ENCODE measurements around the gene SRCAP.
"Not testable (repeated sequence)": the region's sequence is repeated elsewhere in the genome, so short reads cannot be mapped to it uniquely, and the experiment has no call there.

Gene SRCAP

GRCh38 chr16:30699615-30700099 lies 686 bp downstream of the SRCAP start:
- DNase-seq: no peak

- DNase-seq: no peak
Observed at GRCh38 chr16:30700491-30700890, 1.5 kb downstream of the SRCAP start.

GRCh38 chr16:30700971-30701370 lies 2.0 kb downstream of the SRCAP start:
- no peak for DNase-seq

GRCh38 chr16:30703071-30703470 lies 4.1 kb downstream of the SRCAP start:
- DNase-seq: not testable (repeated sequence)

- DNase-seq: no peak
Observed at GRCh38 chr16:30703971-30704370, 5.0 kb downstream of the SRCAP start.

- DNase-seq: no peak
Observed at GRCh38 chr16:30706046-30706445, 7.1 kb downstream of the SRCAP start.

GRCh38 chr16:30710971-30711370 lies 12.0 kb downstream of the SRCAP start:
- no peak for DNase-seq

- DNase-seq: no peak
Observed at GRCh38 chr16:30711712-30712111, 12.7 kb downstream of the SRCAP start.

- peak; percentile 48 for DNase-seq
Observed at GRCh38 chr16:30715750-30716445, 16.9 kb downstream of the SRCAP start.

GRCh38 chr16:30720086-30720485 lies 21.1 kb downstream of the SRCAP start:
- no peak for DNase-seq

- no peak for DNase-seq
Observed at GRCh38 chr16:30720694-30721093, 21.7 kb downstream of the SRCAP start.

GRCh38 chr16:30721167-30721566 lies 22.2 kb downstream of the SRCAP start:
- no peak for DNase-seq

- no peak for DNase-seq
Observed at GRCh38 chr16:30721606-30722005, 22.6 kb downstream of the SRCAP start.

GRCh38 chr16:30722443-30722842 lies 23.5 kb downstream of the SRCAP start:
- DNase-seq: no peak

GRCh38 chr16:30722916-30723315 lies 23.9 kb downstream of the SRCAP start:
- no peak for DNase-seq

GRCh38 chr16:30723725-30724355 lies 24.9 kb downstream of the SRCAP start:
- DNase-seq: no peak

- DNase-seq: no peak
Observed at GRCh38 chr16:30724641-30725417, 25.9 kb downstream of the SRCAP start.

- DNase-seq: no peak
Observed at GRCh38 chr16:30725418-30725792, 26.4 kb downstream of the SRCAP start.

GRCh38 chr16:30728321-30728720 lies 29.4 kb downstream of the SRCAP start:
- DNase-seq: no peak

- DNase-seq: no peak
Observed at GRCh38 chr16:30728899-30729672, 30.1 kb downstream of the SRCAP start.

- no peak for DNase-seq
Observed at GRCh38 chr16:30731411-30731810, 32.4 kb downstream of the SRCAP start.

GRCh38 chr16:30736995-30737793 lies 38.2 kb downstream of the SRCAP start:
- no peak for DNase-seq
